ENCODE results near the gene PTPRM. TPM values are rescaled to one million over a fixed set of nuclear protein-coding genes. Genes with fewer than 3 reads are reported as not detected.

The PTPRM gene
- polyA plus RNA-seq, 1 donor (not counting 4 experiments of a cell fraction or from before 2014, with no cell fraction given) = 54.5 TPM

DNA sequence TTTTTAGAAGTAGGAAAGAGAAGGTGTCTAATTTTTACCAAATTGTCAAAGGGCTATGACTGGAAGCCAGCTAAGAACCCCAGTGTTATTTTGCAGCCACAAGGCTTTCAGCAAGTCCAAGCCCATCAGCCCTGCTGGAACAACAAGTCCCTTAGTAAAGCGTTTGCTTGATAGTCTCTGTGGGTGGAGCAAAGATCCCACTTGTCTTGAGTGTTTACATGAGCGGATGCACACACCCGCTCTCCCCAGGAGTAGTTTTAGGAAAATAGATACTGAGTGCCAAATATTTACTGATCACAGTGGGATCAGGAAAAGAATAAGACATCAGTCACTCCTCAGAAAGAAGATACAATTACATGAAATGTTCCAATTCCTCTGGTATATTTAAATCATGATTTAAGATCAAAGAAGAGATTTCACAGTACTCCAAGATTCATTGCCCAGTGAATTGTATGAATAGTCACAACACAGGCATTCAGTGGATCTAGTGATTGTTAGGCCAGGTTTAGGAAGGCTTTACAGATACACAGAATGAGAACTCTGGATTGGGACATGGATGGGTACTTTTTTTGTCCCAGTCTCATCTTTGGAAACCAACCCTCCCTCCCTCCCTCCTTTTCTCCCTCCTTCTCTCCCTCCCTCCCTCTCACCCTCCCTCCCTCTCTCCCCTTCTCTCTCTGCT is 514.9 kb downstream of the PTPRM start:
- Histone ChIP-seq H3K4me1 (ENCODE audit: control insufficient read depth, extremely low read depth, insufficient read depth, low read length) (no peaks in the 10 kb centered on the region), H3K27me3 (ENCODE audit: control insufficient read depth, extremely low read depth, insufficient read depth, low read length) (no peaks in the 10 kb centered on the region), H3K9me3 (ENCODE audit: control insufficient read depth, low read depth, low read length) (no peaks in the 10 kb centered on the region), H4K20me1 (ENCODE audit: control insufficient read depth, extremely low read depth, insufficient read depth, low read length) (no peaks in the 10 kb centered on the region), H3K9ac (ENCODE audit: control insufficient read depth, extremely low read depth, insufficient read depth, low read length) (no peak overlapping the region), H3K27ac (ENCODE audit: control insufficient read depth, insufficient read depth, low read length) (no peak overlapping the region), H3K4me2 (ENCODE audit: control insufficient read depth, extremely low read depth, insufficient read depth, low read depth, low read length) (no peak overlapping the region), H3K79me2 (ENCODE audit: control insufficient read depth, insufficient read depth, low read length) (no peaks in the 10 kb centered on the region), H3K36me3 (ENCODE audit: control insufficient read depth in 2 of 2, extremely low read depth in 1 of 2, insufficient read depth in 2 of 2, low read length in 2 of 2) (no peaks in the 10 kb centered on the region), H2AFZ (ENCODE audit: control insufficient read depth, low read length) (no peak overlapping the region), H3K4me3 (ENCODE audit: control insufficient read depth in 2 of 3, extremely low read depth in 1 of 3, insufficient read depth in 2 of 3, low read depth in 1 of 3, low read length in 3 of 3) (no peak overlapping the region), H3K9me1 (ENCODE audit: control insufficient read depth, extremely low read depth, insufficient read depth, low read length) (no peaks in the 10 kb centered on the region)
- no peak for FAIRE-seq
- dilution Hi-C loops (cut with MboI; ENCODE audit: extremely low pct_ligation_motif_present, low sequenced_read_pairs) = no loop called here
- no peak for TF ChIP-seq EZH2 (IDR thresholded peaks at IDR 0.05; ENCODE audit: low read length)
- TF ChIP-seq, protein P1, sequence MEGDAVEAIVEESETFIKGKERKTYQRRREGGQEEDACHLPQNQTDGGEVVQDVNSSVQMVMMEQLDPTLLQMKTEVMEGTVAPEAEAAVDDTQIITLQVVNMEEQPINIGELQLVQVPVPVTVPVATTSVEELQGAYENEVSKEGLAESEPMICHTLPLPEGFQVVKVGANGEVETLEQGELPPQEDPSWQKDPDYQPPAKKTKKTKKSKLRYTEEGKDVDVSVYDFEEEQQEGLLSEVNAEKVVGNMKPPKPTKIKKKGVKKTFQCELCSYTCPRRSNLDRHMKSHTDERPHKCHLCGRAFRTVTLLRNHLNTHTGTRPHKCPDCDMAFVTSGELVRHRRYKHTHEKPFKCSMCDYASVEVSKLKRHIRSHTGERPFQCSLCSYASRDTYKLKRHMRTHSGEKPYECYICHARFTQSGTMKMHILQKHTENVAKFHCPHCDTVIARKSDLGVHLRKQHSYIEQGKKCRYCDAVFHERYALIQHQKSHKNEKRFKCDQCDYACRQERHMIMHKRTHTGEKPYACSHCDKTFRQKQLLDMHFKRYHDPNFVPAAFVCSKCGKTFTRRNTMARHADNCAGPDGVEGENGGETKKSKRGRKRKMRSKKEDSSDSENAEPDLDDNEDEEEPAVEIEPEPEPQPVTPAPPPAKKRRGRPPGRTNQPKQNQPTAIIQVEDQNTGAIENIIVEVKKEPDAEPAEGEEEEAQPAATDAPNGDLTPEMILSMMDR (optimal IDR thresholded peaks at IDR 0.05 in 1 of 3, IDR thresholded peaks at IDR 0.05 in 1 of 3, conservative IDR thresholded peaks at IDR 0.05 in 1 of 3; ENCODE audit: extremely low read depth in 1 of 3, insufficient read depth in 2 of 3, low read length in 3 of 3) = no peak
- DNase-seq (ENCODE audit: low read depth, low spot score) = no peak

DNA sequence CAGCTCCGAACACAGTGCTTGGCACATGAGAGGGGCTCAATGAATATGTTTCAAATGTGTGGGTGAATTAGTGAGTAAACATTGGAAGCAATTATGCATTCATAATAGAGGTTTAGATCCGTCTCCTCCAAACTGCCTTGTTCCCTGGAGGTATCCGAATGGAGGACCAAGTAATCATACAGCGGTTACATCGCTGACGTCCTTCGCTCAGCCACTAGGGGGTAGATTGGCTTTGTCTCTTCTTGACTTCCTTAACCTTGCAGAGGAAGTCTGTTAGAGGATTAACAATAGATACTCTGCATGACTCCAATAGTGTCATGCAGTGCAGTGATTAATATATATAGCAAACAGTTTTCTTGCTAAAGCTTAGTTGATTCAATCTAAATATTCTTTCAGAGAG is 517.0 kb downstream of the PTPRM start:
- H3K27ac ChIP-seq (ENCODE audit: control insufficient read depth, insufficient read depth, low read length) = no peak overlapping the region
- H3K9ac ChIP-seq (ENCODE audit: control insufficient read depth, extremely low read depth, insufficient read depth, low read length) = no peak overlapping the region
- no peak for TF ChIP-seq EZH2 (IDR thresholded peaks at IDR 0.05; ENCODE audit: low read length)
- TF ChIP-seq, protein P1 (optimal IDR thresholded peaks at IDR 0.05 in 1 of 3, IDR thresholded peaks at IDR 0.05 in 1 of 3, conservative IDR thresholded peaks at IDR 0.05 in 1 of 3; ENCODE audit: extremely low read depth in 1 of 3, insufficient read depth in 2 of 3, low read length in 3 of 3) = peak; percentile 70 to 86 (median 79)
- FAIRE-seq (peak; percentile 86), DNase-seq (ENCODE audit: low read depth, low spot score) (peak; percentile 15)
- H3K4me2 ChIP-seq (ENCODE audit: control insufficient read depth, extremely low read depth, insufficient read depth, low read depth, low read length) = no peak overlapping the region
- H2AFZ ChIP-seq (ENCODE audit: control insufficient read depth, low read length) = no peak overlapping the region
- no peaks in the 10 kb centered on the region for H3K9me1 ChIP-seq (ENCODE audit: control insufficient read depth, extremely low read depth, insufficient read depth, low read length)
- no peaks in the 10 kb centered on the region for H4K20me1 ChIP-seq (ENCODE audit: control insufficient read depth, extremely low read depth, insufficient read depth, low read length)
- H3K27me3 ChIP-seq (ENCODE audit: control insufficient read depth, extremely low read depth, insufficient read depth, low read length) = no peaks in the 10 kb centered on the region
- dilution Hi-C loops (cut with MboI; ENCODE audit: extremely low pct_ligation_motif_present, low sequenced_read_pairs) = no loop called here
- no peaks in the 10 kb centered on the region for H3K36me3 ChIP-seq (ENCODE audit: control insufficient read depth in 2 of 2, extremely low read depth in 1 of 2, insufficient read depth in 2 of 2, low read length in 2 of 2)
- no peaks in the 10 kb centered on the region for H3K9me3 ChIP-seq (ENCODE audit: control insufficient read depth, low read depth, low read length)
- H3K4me1 ChIP-seq (ENCODE audit: control insufficient read depth, extremely low read depth, insufficient read depth, low read length) = peaks cover 4% of the 10 kb centered on the region
- no peaks in the 10 kb centered on the region for H3K79me2 ChIP-seq (ENCODE audit: control insufficient read depth, insufficient read depth, low read length)
- H3K4me3 ChIP-seq (ENCODE audit: control insufficient read depth in 2 of 3, extremely low read depth in 1 of 3, insufficient read depth in 2 of 3, low read depth in 1 of 3, low read length in 3 of 3) = no peak overlapping the region
